Measurements from ENCODE around the gene ACBD4.

Gene ACBD4

DNA sequence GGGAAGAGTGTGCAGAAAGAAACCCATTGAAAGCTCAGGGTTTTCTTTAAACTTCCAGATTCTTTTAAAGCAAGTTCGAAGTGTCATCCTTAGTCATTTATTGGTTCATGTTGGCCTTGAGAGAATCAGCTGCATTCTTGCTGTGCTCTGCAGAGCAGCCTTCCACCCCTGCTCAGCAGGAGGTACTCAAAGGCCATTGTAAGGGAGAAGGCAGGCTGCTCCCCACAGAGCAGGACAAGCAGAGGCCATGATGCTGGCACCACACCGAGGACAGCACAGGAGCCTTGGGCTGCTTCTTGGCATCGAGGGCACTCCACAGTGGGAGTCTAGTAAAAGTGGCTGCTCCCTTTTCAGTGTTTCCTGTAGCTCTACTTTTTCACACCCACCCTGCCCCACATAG lies 44.8 kb upstream of the ACBD4 start:
- TF ChIP-seq, protein P1, sequence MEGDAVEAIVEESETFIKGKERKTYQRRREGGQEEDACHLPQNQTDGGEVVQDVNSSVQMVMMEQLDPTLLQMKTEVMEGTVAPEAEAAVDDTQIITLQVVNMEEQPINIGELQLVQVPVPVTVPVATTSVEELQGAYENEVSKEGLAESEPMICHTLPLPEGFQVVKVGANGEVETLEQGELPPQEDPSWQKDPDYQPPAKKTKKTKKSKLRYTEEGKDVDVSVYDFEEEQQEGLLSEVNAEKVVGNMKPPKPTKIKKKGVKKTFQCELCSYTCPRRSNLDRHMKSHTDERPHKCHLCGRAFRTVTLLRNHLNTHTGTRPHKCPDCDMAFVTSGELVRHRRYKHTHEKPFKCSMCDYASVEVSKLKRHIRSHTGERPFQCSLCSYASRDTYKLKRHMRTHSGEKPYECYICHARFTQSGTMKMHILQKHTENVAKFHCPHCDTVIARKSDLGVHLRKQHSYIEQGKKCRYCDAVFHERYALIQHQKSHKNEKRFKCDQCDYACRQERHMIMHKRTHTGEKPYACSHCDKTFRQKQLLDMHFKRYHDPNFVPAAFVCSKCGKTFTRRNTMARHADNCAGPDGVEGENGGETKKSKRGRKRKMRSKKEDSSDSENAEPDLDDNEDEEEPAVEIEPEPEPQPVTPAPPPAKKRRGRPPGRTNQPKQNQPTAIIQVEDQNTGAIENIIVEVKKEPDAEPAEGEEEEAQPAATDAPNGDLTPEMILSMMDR (IDR thresholded peaks at IDR 0.05; ENCODE audit: low read depth, low read length, missing control alignments) = no peak
- DNase-seq (ENCODE audit: low read depth) = no peak
- in situ Hi-C loops (cut with HindIII; ENCODE audit: low sequenced_read_pairs) = no loop called here
- H3K4me3 ChIP-seq (ENCODE audit: low read depth, low read length) = no peak overlapping the region

DNA sequence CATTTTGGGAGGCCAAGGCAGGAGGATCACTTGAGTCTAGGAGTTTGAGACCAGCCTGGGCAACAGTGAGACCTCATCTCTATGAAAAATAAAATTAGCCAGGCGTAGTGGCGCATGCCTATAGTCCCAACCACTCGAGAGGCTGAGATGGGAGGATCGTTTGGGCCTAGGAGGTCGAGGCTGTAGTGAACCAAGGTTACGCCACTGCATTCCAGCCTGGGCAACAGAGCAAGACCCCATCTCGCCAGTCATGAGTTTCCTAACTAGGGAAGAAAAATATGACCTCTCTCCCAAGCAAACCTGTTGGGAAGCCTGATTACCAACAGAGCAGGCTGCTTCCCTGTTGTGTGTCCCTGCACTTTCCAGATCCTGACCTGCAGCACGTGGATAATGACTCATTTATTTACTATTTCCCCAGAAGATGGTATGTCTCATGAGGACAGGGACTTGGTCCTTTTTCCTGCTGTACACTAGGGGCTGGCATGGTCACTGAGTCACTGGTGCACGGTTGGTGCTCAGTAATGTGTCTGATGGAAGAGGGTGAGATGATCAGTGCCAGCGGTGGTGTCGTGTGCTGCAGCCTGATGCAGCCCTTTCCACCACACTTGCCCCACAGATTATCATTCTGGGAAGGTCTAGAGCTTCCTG lies 43.6 kb upstream of the ACBD4 start:
- no peak for DNase-seq (ENCODE audit: low read depth)
- TF ChIP-seq, protein P1 (IDR thresholded peaks at IDR 0.05; ENCODE audit: low read depth, low read length, missing control alignments) = no peak
- in situ Hi-C loops (cut with HindIII; ENCODE audit: low sequenced_read_pairs) = no loop called here
- H3K4me3 ChIP-seq (ENCODE audit: low read depth, low read length) = no peak overlapping the region

DNA sequence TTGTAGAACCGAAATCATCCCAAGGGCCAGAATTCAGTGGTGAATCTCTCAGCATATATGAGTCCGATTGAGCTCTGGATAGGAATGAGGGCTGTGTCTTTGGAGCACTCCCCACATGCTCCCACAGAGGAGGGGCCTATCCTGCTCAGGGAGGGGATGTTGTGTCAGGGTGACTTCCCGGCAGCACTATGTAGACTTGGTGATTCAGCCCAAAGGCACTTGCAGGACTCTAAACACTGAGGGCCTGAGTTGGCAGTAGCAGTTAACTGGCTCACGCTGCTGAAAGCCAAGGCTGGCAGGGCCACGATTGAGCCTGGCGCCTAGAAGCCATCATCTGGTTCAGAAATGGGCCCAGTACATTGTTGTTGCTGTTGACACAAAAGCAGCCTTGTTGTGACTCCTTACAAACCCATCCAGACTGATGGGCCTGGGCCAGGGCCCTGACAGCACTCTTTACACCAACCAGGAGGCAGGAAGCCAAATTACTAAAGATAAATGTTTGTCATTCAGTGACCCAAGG lies 42.5 kb upstream of the ACBD4 start:
- DNase-seq (ENCODE audit: low read depth) = peak; percentile 96
- in situ Hi-C loops (cut with HindIII; ENCODE audit: low sequenced_read_pairs) = no loop called here
- TF ChIP-seq, protein P1 (IDR thresholded peaks at IDR 0.05; ENCODE audit: low read depth, low read length, missing control alignments) = no peak
- H3K4me3 ChIP-seq (ENCODE audit: low read depth, low read length) = no peak overlapping the region

DNA sequence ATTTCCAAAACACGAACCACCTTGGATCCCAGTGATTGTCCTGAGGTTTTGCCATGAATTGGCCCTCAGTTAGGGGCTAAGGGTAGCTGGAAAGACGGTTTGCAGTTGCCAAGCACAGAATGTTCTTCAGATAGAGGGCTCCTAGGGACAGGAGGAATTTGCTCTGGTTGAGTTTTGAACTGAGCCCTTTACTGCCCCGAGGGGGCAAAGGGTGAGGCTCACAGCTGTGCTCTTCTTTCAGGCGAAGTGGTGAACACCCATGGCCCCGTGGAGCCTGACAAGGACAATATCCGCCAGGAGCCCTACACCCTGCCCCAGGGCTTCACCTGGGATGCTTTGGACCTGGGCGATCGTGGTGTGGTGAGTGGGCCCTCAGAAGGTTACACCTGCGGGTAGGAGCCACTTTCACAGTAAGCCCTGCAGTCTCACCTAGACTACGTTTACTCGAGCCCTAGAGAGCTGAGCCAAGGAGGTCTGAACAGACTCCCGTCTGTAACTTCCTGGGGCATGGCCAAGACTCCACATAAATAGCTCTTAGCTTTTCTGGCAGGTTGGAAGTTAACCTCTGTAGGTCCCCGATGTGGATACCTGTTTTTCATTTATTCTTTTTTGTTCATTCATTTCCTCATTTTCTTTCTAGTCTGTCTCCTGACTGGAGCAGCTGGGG lies 41.9 kb upstream of the ACBD4 start:
- TF ChIP-seq, protein P1 (IDR thresholded peaks at IDR 0.05; ENCODE audit: low read depth, low read length, missing control alignments) = no peak
- in situ Hi-C loops (cut with HindIII; ENCODE audit: low sequenced_read_pairs) = no loop called here
- no peak overlapping the region for H3K4me3 ChIP-seq (ENCODE audit: low read depth, low read length)
- no peak for DNase-seq (ENCODE audit: low read depth)

DNA sequence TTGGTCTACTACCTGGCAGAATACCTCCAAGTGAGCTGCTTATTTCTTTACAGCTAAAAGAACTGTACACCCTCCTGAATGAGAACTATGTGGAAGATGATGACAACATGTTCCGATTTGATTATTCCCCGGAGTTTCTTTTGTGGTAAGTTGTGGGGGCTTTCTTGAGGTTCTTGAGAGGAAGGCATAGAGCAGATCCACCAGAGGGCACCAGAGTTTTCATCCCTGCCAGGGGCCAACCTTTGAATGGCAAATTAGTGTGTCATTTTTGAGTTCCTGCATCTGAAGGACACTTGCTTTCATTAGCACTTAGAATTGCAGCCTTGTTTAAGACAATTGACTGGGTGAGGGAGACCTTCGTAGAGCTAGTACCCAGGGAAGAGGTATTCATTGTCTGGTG lies 39.3 kb upstream of the ACBD4 start:
- TF ChIP-seq, protein P1 (IDR thresholded peaks at IDR 0.05; ENCODE audit: low read depth, low read length, missing control alignments) = peak; percentile 75
- in situ Hi-C loops (cut with HindIII; ENCODE audit: low sequenced_read_pairs) = no loop called here
- no peak overlapping the region for H3K4me3 ChIP-seq (ENCODE audit: low read depth, low read length)
- no peak for DNase-seq (ENCODE audit: low read depth)

DNA sequence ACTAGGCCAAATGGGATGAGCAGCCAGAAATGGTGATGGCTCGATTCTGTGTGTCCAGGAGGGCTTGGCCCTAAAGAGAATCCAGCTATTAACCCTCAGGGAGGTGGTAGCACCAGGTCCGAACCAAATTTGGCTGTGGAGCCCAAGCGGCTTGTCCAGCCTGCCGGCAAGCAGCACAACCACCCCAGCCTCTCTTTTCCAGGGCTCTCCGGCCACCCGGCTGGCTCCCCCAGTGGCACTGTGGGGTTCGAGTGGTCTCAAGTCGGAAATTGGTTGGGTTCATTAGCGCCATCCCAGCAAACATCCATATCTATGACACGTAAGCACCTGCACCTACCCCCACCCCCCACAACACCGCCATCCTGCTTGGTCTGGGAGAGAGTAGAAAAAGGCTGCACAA lies 38.6 kb upstream of the ACBD4 start:
- H3K4me3 ChIP-seq (ENCODE audit: low read depth, low read length) = no peak overlapping the region
- in situ Hi-C loops (cut with HindIII; ENCODE audit: low sequenced_read_pairs) = no loop called here
- no peak for DNase-seq (ENCODE audit: low read depth)
- TF ChIP-seq, protein P1 (IDR thresholded peaks at IDR 0.05; ENCODE audit: low read depth, low read length, missing control alignments) = no peak
